ENCODE data around the gene ANKRD24.

ANKRD24 gene

DNA sequence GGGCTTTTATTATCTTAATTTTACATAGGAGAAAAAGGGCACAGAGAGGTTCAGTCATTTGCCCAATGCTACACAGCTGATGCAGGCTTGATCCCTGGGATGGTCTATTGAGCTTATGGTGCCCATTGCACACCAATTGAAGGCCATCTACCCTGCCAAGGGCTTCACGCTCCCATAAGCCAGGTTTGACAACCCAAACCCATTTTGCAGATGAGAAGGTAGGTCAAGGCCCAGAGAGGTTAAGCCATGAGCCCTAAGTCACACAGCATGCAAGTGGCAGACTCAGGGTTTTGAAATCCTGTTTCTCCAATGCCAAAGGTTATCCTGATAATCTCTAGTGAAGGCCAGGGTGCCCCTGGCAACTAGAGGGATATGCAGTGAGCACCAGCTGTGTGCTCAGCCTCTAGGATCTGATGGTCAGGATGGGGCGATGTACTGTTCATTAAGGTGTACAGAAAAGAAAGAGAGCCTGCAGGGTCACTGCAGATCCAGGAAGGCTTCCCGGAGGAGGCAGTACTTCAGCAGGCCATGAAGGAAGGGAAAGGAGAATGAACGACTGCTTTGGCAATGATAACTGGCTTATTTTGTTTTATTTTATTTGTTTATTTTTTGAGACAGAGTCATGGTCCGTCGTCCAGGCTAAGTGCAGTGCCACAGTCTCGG is 20.9 kb upstream of the ANKRD24 start:
- DNase-seq (ENCODE audit: low read depth) = no peak
- TF ChIP-seq, protein P1, sequence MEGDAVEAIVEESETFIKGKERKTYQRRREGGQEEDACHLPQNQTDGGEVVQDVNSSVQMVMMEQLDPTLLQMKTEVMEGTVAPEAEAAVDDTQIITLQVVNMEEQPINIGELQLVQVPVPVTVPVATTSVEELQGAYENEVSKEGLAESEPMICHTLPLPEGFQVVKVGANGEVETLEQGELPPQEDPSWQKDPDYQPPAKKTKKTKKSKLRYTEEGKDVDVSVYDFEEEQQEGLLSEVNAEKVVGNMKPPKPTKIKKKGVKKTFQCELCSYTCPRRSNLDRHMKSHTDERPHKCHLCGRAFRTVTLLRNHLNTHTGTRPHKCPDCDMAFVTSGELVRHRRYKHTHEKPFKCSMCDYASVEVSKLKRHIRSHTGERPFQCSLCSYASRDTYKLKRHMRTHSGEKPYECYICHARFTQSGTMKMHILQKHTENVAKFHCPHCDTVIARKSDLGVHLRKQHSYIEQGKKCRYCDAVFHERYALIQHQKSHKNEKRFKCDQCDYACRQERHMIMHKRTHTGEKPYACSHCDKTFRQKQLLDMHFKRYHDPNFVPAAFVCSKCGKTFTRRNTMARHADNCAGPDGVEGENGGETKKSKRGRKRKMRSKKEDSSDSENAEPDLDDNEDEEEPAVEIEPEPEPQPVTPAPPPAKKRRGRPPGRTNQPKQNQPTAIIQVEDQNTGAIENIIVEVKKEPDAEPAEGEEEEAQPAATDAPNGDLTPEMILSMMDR (conservative IDR thresholded peaks at IDR 0.05; ENCODE audit: low read length) = no peak
- no peak overlapping the region for H3K4me3 ChIP-seq (ENCODE audit: low read length)

DNA sequence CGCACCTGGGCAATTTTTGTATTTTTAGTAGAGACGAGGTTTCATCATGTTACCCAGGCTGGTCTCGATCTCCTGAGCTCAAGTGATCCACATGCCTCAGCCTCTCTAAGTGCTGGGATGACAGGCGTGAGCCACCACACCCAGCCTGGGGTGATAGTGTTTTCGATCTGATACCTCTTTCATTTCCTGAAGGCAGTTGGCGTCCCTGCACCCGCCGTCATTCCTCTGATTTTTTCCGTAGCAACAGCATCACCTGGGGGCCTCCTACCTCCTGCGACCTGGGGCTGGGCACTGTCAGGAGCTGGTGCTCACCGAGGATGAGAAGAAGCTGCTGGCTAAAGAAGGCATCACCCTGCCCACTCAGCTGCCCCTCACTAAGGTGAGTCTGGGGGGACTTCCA is 18.2 kb upstream of the ANKRD24 start:
- no peak overlapping the region for H3K4me3 ChIP-seq (ENCODE audit: low read length)
- TF ChIP-seq, protein P1 (conservative IDR thresholded peaks at IDR 0.05; ENCODE audit: low read length) = no peak
- no peak for DNase-seq (ENCODE audit: low read depth)

DNA sequence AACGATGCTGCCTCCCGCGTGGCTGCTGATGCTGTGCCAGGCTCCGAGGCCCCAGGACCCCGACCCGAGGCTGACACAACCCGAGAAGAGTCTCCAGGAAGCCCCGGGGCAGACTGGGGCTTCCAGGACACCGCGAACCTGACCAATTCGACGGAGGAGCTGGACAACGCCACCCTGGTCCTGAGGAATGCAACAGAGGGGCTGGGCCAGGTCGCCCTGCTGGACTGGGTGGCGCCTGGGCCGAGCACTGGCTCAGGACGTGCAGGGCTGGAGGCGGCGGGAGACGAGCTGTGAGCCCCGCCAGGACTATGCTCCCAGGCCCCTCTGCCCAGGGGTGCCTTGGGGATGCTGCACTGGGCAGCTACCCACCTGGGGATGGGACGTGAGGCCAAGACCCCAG is 10.8 kb upstream of the ANKRD24 start:
- TF ChIP-seq, protein P1 (conservative IDR thresholded peaks at IDR 0.05; ENCODE audit: low read length) = no peak
- H3K4me3 ChIP-seq (ENCODE audit: low read length) = no peak overlapping the region
- no peak for DNase-seq (ENCODE audit: low read depth)

DNA sequence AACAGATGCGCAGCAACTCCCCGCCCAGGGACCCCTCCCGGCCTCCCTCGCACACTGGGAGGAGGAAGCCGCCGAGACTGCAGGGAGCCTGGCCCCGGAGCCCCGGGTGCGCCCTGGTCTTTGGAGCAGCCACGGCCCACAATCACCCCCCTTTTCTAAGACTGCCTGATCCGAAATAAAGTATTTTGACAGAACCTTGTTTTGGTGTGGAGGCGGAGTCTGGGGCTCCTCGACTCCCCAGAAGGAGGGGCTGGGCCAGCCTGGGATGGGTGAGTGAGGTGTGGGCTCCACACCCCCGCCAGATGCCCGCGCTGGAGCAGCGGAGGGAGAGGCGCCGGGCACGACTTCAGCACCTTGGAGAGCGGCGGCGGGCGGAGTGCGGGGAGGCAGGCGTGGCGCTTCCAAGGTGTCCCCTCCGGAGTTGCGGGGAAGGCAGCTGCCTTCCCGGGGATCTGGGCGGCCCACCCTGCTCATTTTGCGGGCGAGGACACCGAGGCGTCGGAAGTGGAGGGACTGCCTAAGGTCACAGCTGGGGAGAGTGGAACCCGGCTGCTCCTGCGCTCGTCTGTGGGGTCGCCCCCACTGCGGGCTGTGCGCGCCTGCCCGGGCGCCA is 9.5 kb upstream of the ANKRD24 start:
- peak; percentile 11 for DNase-seq (ENCODE audit: low read depth)
- no peak overlapping the region for H3K4me3 ChIP-seq (ENCODE audit: low read length)
- TF ChIP-seq, protein P1 (conservative IDR thresholded peaks at IDR 0.05; ENCODE audit: low read length) = no peak

DNA sequence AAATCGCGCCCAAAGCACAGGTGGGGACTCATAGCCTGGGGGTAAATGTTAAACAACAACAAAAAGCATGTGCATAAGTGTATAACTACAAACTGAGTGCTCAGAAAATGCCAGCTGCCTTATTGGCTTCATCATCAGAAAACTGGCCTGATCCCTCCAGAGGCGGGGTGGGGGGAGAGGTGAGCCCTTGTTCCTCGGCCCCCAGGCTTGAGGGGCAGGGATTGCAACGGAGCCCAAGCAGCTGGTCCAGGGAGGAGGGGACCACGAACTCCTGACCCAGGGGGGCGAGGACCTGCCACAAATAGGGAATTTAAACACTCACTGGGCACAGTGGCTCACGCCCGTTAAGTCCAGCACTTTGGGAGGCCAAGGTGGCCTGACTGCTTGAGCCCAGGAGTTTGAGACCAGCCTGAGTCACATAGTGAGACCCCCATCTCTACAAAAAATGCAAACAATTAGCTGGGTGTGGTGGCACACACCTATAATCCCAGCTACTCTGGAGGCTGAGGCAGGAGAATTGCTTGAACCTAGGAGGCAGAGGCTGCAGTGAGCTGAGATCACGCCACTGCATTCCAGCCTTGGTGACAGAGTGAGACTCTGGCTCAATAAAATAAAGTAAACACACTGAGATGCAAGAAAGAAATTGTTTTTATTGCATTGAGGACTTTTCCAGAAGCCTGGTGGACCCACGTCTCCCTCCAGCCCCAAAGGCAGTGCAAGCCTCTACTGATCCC is 8.8 kb upstream of the ANKRD24 start:
- H3K4me3 ChIP-seq (ENCODE audit: low read length) = no peak overlapping the region
- DNase-seq (ENCODE audit: low read depth) = no peak
- TF ChIP-seq, protein P1 (conservative IDR thresholded peaks at IDR 0.05; ENCODE audit: low read length) = no peak

DNA sequence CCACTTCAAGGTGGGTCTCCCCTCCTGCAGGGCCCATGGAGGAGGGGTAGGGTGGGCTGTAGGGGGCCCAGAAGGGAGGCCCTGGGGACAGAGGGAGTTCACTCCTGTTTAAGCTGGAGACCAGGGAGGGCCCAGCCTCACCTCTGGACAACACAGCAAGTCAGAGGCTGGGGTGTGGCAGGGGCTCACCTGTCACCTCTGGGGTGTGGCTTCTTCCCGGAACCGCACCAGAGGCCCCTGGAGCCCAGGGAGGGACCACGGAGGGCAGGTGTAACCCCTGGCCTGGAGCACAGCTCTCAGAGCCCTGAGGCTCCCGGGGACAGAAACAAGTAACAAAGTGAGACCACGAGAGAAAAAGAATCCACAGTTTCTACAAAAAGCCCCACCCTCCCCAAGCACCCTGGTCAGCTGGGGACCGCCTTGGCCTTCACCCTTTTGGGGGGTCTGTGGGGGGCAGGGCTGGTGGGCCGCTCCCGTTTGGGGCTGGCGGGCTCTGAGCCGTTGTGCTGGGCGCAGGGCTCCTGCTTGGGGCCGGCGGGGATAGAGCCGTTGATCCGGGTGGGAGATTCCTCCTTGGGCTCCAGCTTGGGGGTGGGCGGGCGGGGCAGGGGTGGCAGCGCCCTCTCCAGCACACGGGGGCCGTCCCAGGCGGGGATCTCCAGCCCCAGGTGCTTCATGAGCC is 8.1 kb upstream of the ANKRD24 start:
- no peak overlapping the region for H3K4me3 ChIP-seq (ENCODE audit: low read length)
- TF ChIP-seq, protein P1 (conservative IDR thresholded peaks at IDR 0.05; ENCODE audit: low read length) = no peak
- DNase-seq (ENCODE audit: low read depth) = no peak

All from AG10803 (cell line).